K562 (cell line): ENCODE measurements around the gene FHIT. TPM values are rescaled to one million over a fixed set of nuclear protein-coding genes. Genes with fewer than 3 reads are reported as not detected.
A peak's percentile ranks its signal among the peaks of the same experiment; 100 is the strongest.

Experiments
- ATAC-seq: fragments of 200-7000 bp; cut with Tn5 transposase; 3 replicates; pipeline ENCODE4 v1.9.1; 2020; ENCODE audit warnings: moderate library complexity
- BruUV-seq: library from RNA; stranded (reverse); fragments of 400-500 nt; replicated peaks from 2 replicates; lab custom pipeline; 2021; lab: Mats Ljungman, UMichigan
- CTCF ChIA-PET: fragments of 300-600 bp; formaldehyde crosslinking; extraction: SDS; loops from one replicate; lab custom pipeline; 2021; ENCODE audit warnings: low intra/inter-chr PET ratio; lab: Yijun Ruan, JAX
- POLR2A ChIA-PET: fragments of 300-600, 350-650 bp; sonication (Branson Sonifier 250); formaldehyde crosslinking; extraction: SDS; loops from one replicate; lab custom pipeline; 2021; ENCODE audit warnings: antibody characterized with exemption, inconsistent platforms; lab: Yijun Ruan, JAX
- DNase-seq, 4 experiments: peaks; one replicate each; pipeline versions ENCODE4 v3.0.0 to v3.0.0-alpha.2; 2011 to 2018; ENCODE audit warnings: low spot score in 3 of 4, mixed read lengths in 3 of 4; ENCODE audit errors: extremely low read depth in 1 of 4
- FAIRE-seq: peaks from 2 replicates; lab custom pipeline; 2011; peaks lifted over from hg19 to GRCh38; lab: Jason Lieb, UNC
- H2AFZ ChIP-seq: 2 replicates; pipeline ENCODE4 v1.6.0; 2011; ENCODE audit warnings: low read depth, low read length, control low read depth, inconsistent platforms
- H3K27ac ChIP-seq: fragments of 200-600 bp; 3 replicates; pipeline ENCODE4 v1.8.0; 2011; ENCODE audit warnings: low read depth, mild to moderate bottlenecking, control low read depth, inconsistent platforms, low read length, moderate library complexity, mixed read lengths; ENCODE audit errors: extremely low read depth
- H3K27me3 ChIP-seq, 2 experiments: fragments of 300-600 bp in 1 of 2; 2 replicates in 1 of 2; 3 replicates in 1 of 2; pipeline versions ENCODE4 v1.6.0 to v1.8.0; 2011; ENCODE audit warnings: inconsistent platforms in 2 of 2, low read length in 2 of 2, mild to moderate bottlenecking in 1 of 2, mixed read lengths in 1 of 2, moderate library complexity in 1 of 2; ENCODE audit not compliant: control insufficient read depth in 2 of 2, insufficient read depth in 2 of 2
- H3K36me3 ChIP-seq: fragments of 300-600 bp; 3 replicates; pipeline ENCODE4 v1.8.0; 2011; ENCODE audit warnings: mild to moderate bottlenecking, low read length, inconsistent platforms; ENCODE audit not compliant: control insufficient read depth, insufficient read depth
- H3K4me1 ChIP-seq, 2 experiments: fragments of 200-600 bp in 1 of 2; replicated peaks in 1 of 2; 2 replicates in 1 of 2; 3 replicates in 1 of 2; pipeline versions ENCODE4 v1.5.1 to v1.8.0; 2011; ENCODE audit warnings: inconsistent platforms in 2 of 2, low read length in 2 of 2, mild to moderate bottlenecking in 1 of 2, mixed read lengths in 1 of 2, moderate library complexity in 1 of 2; ENCODE audit not compliant: control insufficient read depth in 2 of 2, insufficient read depth in 2 of 2
- H3K4me2 ChIP-seq: 2 replicates; pipeline ENCODE4 v1.6.1; 2011; ENCODE audit warnings: low read length, control low read depth, inconsistent platforms, mixed read lengths; ENCODE audit not compliant: insufficient read depth
- H3K4me3 ChIP-seq: fragments of 200-600 bp; sonication (generic), shearing (Covaris generic); 2 replicates; pipeline ENCODE4 v1.5.1; 2016; ENCODE audit warnings: control low read depth, inconsistent platforms
- H3K79me2 ChIP-seq: fragments of 200-600 bp; 3 replicates; pipeline ENCODE4 v1.8.0; 2011; ENCODE audit warnings: low read length, inconsistent platforms; ENCODE audit not compliant: control insufficient read depth, insufficient read depth
- H3K9ac ChIP-seq, 2 experiments: 2 replicates each; pipeline versions ENCODE4 v1.6.0 to v1.6.1; 2011; ENCODE audit warnings: low read depth in 2 of 2, low read length in 2 of 2, control low read depth in 1 of 2, inconsistent platforms in 1 of 2, mild to moderate bottlenecking in 1 of 2, mixed read lengths in 1 of 2; ENCODE audit not compliant: insufficient read depth in 1 of 2
- H3K9me1 ChIP-seq: one replicate; pipeline ENCODE4 v1.6.0; 2011; ENCODE audit warnings: inconsistent platforms, mild to moderate bottlenecking, low read length, moderate library complexity; ENCODE audit not compliant: control insufficient read depth, insufficient read depth
- H3K9me3 ChIP-seq: replicated peaks from 2 replicates; pipeline ENCODE4 v1.5.1; 2011; ENCODE audit warnings: low read depth, low read length, inconsistent platforms; ENCODE audit not compliant: control insufficient read depth, insufficient read depth
- H4K20me1 ChIP-seq: replicated peaks from 2 replicates; pipeline ENCODE4 v1.6.1; 2011; ENCODE audit warnings: low read length, inconsistent platforms, mixed read lengths; ENCODE audit not compliant: control insufficient read depth, insufficient read depth
- ADNP ChIP-seq: fragments of 200-800 bp; sonication (Bioruptor generic); IDR thresholded peaks from 2 replicates; pipeline ENCODE4 v1.6.1; 2016; ENCODE audit warnings: missing genetic modification characterization, missing compliant biosample characterization
- CC2D1A ChIP-seq: fragments of 450-650 bp; IDR thresholded peaks from 2 replicates; pipeline ENCODE4 v1.6.1; 2017; ENCODE audit warnings: mild to moderate bottlenecking
- CTCF ChIP-seq, 3 experiments: IDR thresholded peaks in 2 of 3; conservative IDR thresholded peaks in 1 of 3; 2 replicates each; pipeline ENCODE4 v1.5.1; 2011 to 2012; ENCODE audit warnings: low read length in 3 of 3, mild to moderate bottlenecking in 3 of 3, control low read depth in 2 of 3, improper control_type of control experiment in 1 of 3, inconsistent platforms in 1 of 3, low read depth in 1 of 3, mixed read lengths in 1 of 3, moderate library complexity in 1 of 3; ENCODE audit not compliant: insufficient read depth in 2 of 3
- DACH1 ChIP-seq: fragments of 450-650 bp; IDR thresholded peaks from 2 replicates; pipeline ENCODE4 v1.6.1; 2018; ENCODE audit not compliant: partially characterized antibody
- ETV6 ChIP-seq, 3 experiments: fragments of 150-350 bp in 1 of 3; sonication (generic) in 1 of 3; formaldehyde crosslinking in 1 of 3; IDR thresholded peaks; 2 replicates each; pipeline versions ENCODE4 v1.6.1 to v1.8.0; 2014 to 2022; ENCODE audit warnings: borderline replicate concordance in 2 of 3, low read depth in 2 of 3, antibody characterized with exemption in 1 of 3, low read length in 1 of 3, mild to moderate bottlenecking in 1 of 3, missing genetic modification reagents in 1 of 3
- FOXA1 ChIP-seq: fragments of 450-650 bp; IDR thresholded peaks from 2 replicates; pipeline ENCODE4 v1.6.1; 2016; ENCODE audit warnings: mild to moderate bottlenecking, borderline replicate concordance
- LCOR ChIP-seq: sonication (generic); formaldehyde crosslinking; IDR thresholded peaks from 2 replicates; pipeline ENCODE4 v1.8.0; 2022; ENCODE audit warnings: mild to moderate bottlenecking, missing genetic modification reagents
- MAX ChIP-seq: sonication (generic); formaldehyde crosslinking; IDR thresholded peaks from 2 replicates; pipeline ENCODE4 v1.9.0; 2022; ENCODE audit warnings: mild to moderate bottlenecking, missing genetic modification reagents
- OTX1 ChIP-seq: fragments of 450-650 bp; formaldehyde crosslinking; IDR thresholded peaks from 2 replicates; pipeline ENCODE4 v1.4.0; 2022; ENCODE audit warnings: mild to moderate bottlenecking
- PCBP2 ChIP-seq: fragments of 200-400 bp; formaldehyde crosslinking; IDR thresholded peaks from 2 replicates; pipeline ENCODE4 v1.6.1; 2018; ENCODE audit warnings: low read length, low read depth, mild to moderate bottlenecking, moderate library complexity; ENCODE audit not compliant: poor library complexity, severe bottlenecking
- TBP ChIP-seq: optimal IDR thresholded peaks from 2 replicates; pipeline ENCODE3; 2011; ENCODE audit warnings: low read depth, low read length, improper control_type of control experiment
- ZBTB9 ChIP-seq: fragments of 450-650 bp; formaldehyde crosslinking; IDR thresholded peaks from 2 replicates; pipeline ENCODE4 v1.4.0; 2020; ENCODE audit warnings: mild to moderate bottlenecking, moderate library complexity
- ZFP36 ChIP-seq: fragments of 150-350 bp; IDR thresholded peaks from 2 replicates; pipeline ENCODE4 v1.6.1; 2018; ENCODE audit warnings: low read length, low read depth; ENCODE audit not compliant: partially characterized antibody
- WGBS: fragments of 100-300 bp; shearing (Covaris generic); methylation state at CpG from one replicate; pipeline ENCODE4 v1.1.6; 2016; ENCODE audit warnings: low coverage, mixed read lengths; ENCODE audit not compliant: insufficient coverage; ENCODE audit errors: missing lambda C conversion rate; 5-methylcytosine and 5-hydroxymethylcytosine counted together
- in situ Hi-C: fragments of 300-500 bp; cut with MboI; formaldehyde crosslinking; loops from 4 replicates; pipeline ENCODE4 v1.15.0; 2018; ENCODE audit warnings: inconsistent platforms, mixed read lengths
- intact Hi-C: fragments of 100-400 bp; cut with micrococcal nuclease; formaldehyde crosslinking; loops from 2 replicates; pipeline ENCODE4 v1.14.2; 2022
- polyA plus RNA-seq, 8 experiments: library from polyadenylated mRNA; depleted of rRNA in 4 of 8; stranded (reverse) in 5 of 8; unstranded in 3 of 8; fragments of >200 nt; fragmentation: Nextera tagmentation in 2 of 8; fragmentation: Illumina TruSeq in 1 of 8; extraction: Ambion mirVana in 2 of 8; extraction: Trizol in 1 of 8; gene quantifications; 2 replicates each; pipeline versions ENCODE4 v1.2.1 to v1.2.3, GENCODE V29; 2011 to 2014; ENCODE audit warnings: inconsistent platforms in 1 of 8, missing spikeins in 1 of 8
- total RNA-seq, 7 experiments: library from RNA; depleted of rRNA in 6 of 7; stranded (reverse); fragments of >200 nt in 6 of 7; fragmentation: Illumina TruSeq in 2 of 7; extraction: Trizol in 2 of 7; gene quantifications; 2 replicates each; pipeline versions ENCODE4 v1.2.1 to v1.2.3, GENCODE V29; 2011 to 2021; ENCODE audit warnings: low replicate concordance in 1 of 7

Gene FHIT
- total and polyA plus RNA-seq, 9 of the 15 experiments (the other 6 are each of a cell fraction or from before 2014, with no cell fraction given): 1.7 to 9.1 (median 4.3) TPM

GRCh38 chr3:60079076-60079475 is 1172.2 kb downstream of the FHIT start:
- no CpG with 5 or more reads among the region's 5 CpGs for WGBS
- Histone ChIP-seq H3K4me2 (no peak overlapping the region), H3K79me2 (no peaks in the 10 kb centered on the region), H3K36me3 (no peaks in the 10 kb centered on the region), H3K9me1 (no peaks in the 10 kb centered on the region), H3K9me3 (no peaks in the 10 kb centered on the region), H3K27me3 (no peaks in the 10 kb centered on the region), H3K27ac (no peak overlapping the region), H3K4me1 (no peaks in the 10 kb centered on the region), H3K4me3 (no peak overlapping the region), H2AFZ (no peak overlapping the region), H3K9ac (no peak overlapping the region), H4K20me1 (no peaks in the 10 kb centered on the region)
- BruUV-seq: no TSS peak
- DNase-seq (peak in 1 of 4 experiments; percentile 21), FAIRE-seq (no peak), ATAC-seq (peak; percentile 58; the same call in 2 of the 3 replicates)
- TF ChIP-seq MAX (CRISPR knock-in tag): no peak
- peak in 1 of 3 experiments; percentile 17; a peak in 1 of 6 replicates for TF ChIP-seq CTCF (IDR thresholded peaks at IDR 0.05 in 2 of 3, conservative IDR thresholded peaks at IDR 0.05 in 1 of 3; ENCODE audit: insufficient read depth in 2 of 3, low read depth in 1 of 3, low read length in 3 of 3)
- no peak for TF ChIP-seq DACH1
- ChIA-PET POLR2A (no interaction called here), CTCF (no interaction called here)
- in situ Hi-C loops: no loop called here
- intact Hi-C loops: no loop called here

GRCh38 chr3:60076331-60076730 is 1174.9 kb downstream of the FHIT start:
- ChIA-PET CTCF (no interaction called here), POLR2A (no interaction called here)
- no peak overlapping the region for H3K27ac ChIP-seq
- no peaks in the 10 kb centered on the region for H3K36me3 ChIP-seq
- H3K27me3 ChIP-seq: no peaks in the 10 kb centered on the region
- DNase-seq (no peak), ATAC-seq (no peak), FAIRE-seq (no peak)
- no TSS peak for BruUV-seq
- H2AFZ ChIP-seq: no peak overlapping the region
- H3K4me2 ChIP-seq: no peak overlapping the region
- H3K4me1 ChIP-seq: no peaks in the 10 kb centered on the region
- intact Hi-C loops: no loop called here
- no peaks in the 10 kb centered on the region for H3K79me2 ChIP-seq
- WGBS: no CpG with 5 or more reads among the region's 1 CpG
- no peaks in the 10 kb centered on the region for H4K20me1 ChIP-seq
- H3K9me1 ChIP-seq: no peaks in the 10 kb centered on the region
- in situ Hi-C loops: no loop called here
- H3K4me3 ChIP-seq: no peak overlapping the region
- H3K9ac ChIP-seq: no peak overlapping the region
- no peaks in the 10 kb centered on the region for H3K9me3 ChIP-seq
- no peak for TF ChIP-seq TBP
- no peak for TF ChIP-seq ZFP36
- TF ChIP-seq ZBTB9 (CRISPR knock-in tag): no peak
- TF ChIP-seq LCOR: no peak
- TF ChIP-seq OTX1 (CRISPR knock-in tag): no peak
- no peak for TF ChIP-seq PCBP2
- no peak for TF ChIP-seq ETV6 (IDR thresholded peaks at IDR 0.05; ENCODE audit: borderline replicate concordance in 1 of 2, low read depth in 2 of 2, low read length in 1 of 2)
- TF ChIP-seq ETV6 (CRISPR knock-in tag; IDR thresholded peaks at IDR 0.05; ENCODE audit: borderline replicate concordance): no peak
- no peak for TF ChIP-seq FOXA1
- no peak for TF ChIP-seq ADNP (tag)
- TF ChIP-seq CC2D1A: no peak
